ENCODE data around the gene ZNF787.

Gene ZNF787

DNA sequence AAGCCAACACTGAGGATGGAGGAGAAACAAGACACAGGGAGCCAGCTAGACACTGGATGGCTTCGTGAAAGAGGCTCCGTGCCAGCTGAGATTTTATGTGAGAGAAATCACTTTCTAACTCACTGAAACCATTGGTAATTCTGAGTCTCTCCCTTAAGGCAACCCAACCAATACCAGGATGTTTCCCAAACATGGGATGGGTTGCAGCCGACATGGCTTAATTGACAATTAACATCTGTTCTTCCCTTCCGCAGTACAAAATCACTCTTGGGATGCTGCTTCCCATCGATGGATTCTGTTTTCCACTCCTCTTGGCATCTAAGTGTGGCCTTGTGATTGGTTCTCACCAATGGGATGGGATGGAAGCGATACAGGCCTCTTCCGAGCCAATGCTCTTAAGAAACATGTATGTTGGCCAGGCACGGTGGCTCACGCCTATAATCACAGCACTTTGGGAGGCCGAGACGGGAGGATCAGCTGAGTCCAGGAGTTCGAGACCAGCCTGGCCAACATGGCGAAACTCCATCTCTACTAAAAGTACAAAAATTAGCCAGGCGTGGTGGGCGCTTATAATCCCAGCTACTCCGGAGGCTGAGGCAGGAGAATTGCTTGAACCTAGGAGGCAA lies 2.3 kb upstream of the ZNF787 start:
- in situ Hi-C loops (cut with MboI; ENCODE audit: low sequenced_read_pairs) = no loop called here

DNA sequence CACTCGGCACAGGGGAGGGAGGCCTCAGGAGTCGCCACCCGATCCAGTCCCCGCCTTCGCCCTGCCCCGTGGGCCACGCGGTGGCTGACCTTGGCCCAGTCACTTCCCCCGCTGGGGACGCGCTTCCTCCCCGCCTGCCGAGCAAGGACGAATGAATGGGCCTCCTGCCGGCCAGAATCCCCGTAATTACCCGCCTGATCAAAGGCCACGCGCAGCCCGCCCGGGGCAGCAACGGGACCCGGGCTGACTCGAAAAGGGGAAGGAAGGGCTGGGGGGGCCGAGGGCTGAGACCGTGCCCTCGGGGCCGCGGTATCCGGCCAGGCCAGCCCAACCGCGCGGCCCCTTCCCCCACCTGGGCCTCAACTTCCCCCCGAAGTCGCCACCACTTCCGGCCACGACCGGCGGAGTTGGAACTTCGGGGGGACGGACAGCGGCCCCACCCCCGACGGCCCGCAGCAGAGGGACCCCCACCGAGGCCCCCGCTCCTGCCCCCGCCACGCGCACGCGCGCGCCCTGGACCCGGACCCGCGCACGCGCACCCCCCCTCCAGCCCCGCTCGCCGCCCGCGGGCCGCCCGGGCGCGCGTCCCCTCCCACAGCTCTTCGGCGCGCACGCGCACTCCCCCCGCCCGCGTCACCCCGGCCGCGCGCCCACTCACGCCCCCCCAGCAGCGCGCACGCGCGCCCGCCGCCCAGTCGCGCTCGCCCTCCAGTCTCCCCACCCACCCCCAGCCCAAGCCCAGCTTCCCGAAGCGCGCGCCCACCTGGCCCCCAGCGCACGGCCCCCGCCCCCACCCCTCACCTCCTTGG lies 520 bp downstream of the ZNF787 start:
- in situ Hi-C loops (cut with MboI; ENCODE audit: low sequenced_read_pairs) = no loop called here

- in situ Hi-C loops (cut with MboI; ENCODE audit: low sequenced_read_pairs) = no loop called here
Observed at GRCh38 chr19:56120002-56120370, 1.1 kb downstream of the ZNF787 start.

GRCh38 chr19:56119582-56119978 lies 1.5 kb downstream of the ZNF787 start:
- in situ Hi-C loops (cut with MboI; ENCODE audit: low sequenced_read_pairs) = no loop called here

DNA sequence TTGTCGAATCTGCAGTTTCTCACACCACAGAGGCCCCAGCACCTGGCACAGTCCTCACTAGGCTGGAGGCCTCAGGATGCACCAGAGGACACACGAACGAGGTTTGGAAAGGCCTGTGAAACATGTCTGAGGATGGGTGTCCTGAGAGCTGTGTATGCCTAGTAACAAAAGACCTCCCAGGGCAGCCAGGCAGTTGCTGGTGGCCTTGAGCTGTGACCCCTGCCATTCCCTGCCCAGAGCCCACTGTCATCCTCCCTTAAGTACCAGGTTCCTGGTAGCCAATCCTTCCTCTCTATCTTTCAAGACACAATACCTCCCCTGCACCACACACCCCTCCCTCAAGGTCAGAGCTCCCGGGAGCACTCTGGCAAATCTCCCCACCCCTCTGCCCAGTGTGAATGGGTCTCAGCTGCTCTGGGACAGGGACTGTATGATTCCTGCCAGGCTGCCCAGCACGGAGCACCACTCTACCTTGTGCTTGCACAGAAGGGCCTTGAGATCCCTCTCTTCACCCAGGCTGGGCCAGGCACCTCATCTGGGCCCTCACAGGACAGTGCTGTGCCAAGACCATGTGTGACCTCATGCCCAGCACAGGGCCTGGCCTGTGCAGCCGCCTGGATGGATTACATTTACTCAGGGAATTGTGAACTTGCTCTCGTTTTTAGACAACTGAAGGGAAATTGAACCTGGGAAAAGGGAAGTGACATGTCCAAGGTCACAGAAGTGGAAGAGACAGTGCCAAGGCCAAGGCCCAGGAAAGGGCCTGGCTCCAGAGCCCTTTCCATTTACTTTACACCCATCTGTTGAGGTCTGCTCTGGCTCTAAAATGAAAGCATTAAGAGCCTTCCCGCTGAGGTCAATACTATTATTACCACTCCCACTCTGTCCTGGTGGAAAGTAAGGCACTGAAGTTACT lies 2.2 kb downstream of the ZNF787 start:
- in situ Hi-C loops (cut with MboI; ENCODE audit: low sequenced_read_pairs) = no loop called here

GRCh38 chr19:56117889-56118288 lies 3.2 kb downstream of the ZNF787 start:
- in situ Hi-C loops (cut with MboI; ENCODE audit: low sequenced_read_pairs) = no loop called here

GRCh38 chr19:56117376-56117884 lies 3.7 kb downstream of the ZNF787 start:
- in situ Hi-C loops (cut with MboI; ENCODE audit: low sequenced_read_pairs) = no loop called here

- in situ Hi-C loops (cut with MboI; ENCODE audit: low sequenced_read_pairs) = no loop called here
Observed at GRCh38 chr19:56116606-56117005, 4.5 kb downstream of the ZNF787 start.

DNA sequence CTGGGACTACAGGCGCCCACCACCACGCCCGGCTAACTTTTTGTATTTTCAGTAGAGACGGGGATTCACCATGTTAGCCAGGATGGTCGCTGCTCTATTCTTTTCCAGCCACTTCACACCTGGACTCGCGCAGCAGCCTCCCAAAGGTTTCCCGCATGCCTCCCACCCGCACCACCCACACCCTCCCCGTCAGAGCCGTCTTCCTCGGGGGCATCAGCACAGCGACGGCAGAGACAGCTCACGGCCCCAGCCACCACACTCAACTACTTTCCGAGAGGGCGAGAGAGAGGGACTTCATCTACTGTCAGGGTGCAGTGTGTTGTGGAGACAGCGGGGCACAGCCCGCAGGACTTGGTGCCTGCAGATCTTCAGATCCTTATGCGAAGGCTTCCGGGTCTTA lies 5.6 kb downstream of the ZNF787 start:
- in situ Hi-C loops (cut with MboI; ENCODE audit: low sequenced_read_pairs) = no loop called here

DNA sequence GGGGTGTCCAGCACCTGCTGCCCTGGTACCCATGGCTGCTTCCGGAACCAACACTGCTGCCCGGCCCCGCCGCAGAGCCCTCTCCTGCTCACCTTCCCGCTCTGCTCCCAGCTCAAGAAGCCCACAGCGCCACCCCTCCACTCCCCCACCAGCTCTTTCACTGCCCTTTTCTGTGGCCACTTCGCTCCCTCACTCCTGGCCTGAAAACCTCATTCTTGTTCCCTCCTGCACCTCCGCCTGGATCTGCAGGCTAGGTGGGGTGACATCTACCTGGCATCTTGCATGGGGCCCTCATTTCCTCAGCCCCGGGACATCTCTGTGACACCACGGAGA lies 6.4 kb downstream of the ZNF787 start:
- in situ Hi-C loops (cut with MboI; ENCODE audit: low sequenced_read_pairs) = no loop called here

GRCh38 chr19:56114051-56114777 lies 6.9 kb downstream of the ZNF787 start:
- in situ Hi-C loops (cut with MboI; ENCODE audit: low sequenced_read_pairs) = no loop called here

DNA sequence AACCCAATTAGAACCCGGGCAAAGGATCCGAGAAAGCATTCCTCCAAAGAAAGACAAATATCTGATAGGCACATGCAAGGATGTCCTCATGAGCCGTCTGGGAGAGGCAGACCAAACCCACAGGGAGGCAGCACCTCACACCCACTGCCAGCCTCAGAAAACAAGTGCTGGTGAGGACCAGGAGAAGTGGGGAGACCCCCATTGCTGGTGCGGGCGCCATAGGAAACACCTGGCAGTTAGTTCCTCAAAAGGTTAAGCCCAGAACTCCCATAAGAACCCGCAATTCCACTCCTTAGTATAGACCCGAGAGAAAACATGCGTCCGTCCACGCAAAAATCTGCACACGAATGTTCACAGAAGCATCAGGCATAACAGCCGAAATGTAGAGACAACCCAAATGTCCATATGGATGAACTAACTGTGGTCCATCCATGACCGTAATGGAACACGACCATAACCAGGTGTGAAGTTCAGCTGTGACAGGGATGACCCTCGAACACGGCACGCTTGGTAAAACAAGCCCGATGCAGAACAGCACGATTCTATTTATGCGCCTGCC lies 7.9 kb downstream of the ZNF787 start:
- in situ Hi-C loops (cut with MboI; ENCODE audit: low sequenced_read_pairs) = no loop called here

GRCh38 chr19:56112313-56112709 lies 8.8 kb downstream of the ZNF787 start:
- in situ Hi-C loops (cut with MboI; ENCODE audit: low sequenced_read_pairs) = no loop called here

- in situ Hi-C loops (cut with MboI; ENCODE audit: low sequenced_read_pairs) = no loop called here
Observed at GRCh38 chr19:56111601-56112312, 9.3 kb downstream of the ZNF787 start.

- in situ Hi-C loops (cut with MboI; ENCODE audit: low sequenced_read_pairs) = no loop called here
Observed at GRCh38 chr19:56110515-56111448, 10.3 kb downstream of the ZNF787 start.

DNA sequence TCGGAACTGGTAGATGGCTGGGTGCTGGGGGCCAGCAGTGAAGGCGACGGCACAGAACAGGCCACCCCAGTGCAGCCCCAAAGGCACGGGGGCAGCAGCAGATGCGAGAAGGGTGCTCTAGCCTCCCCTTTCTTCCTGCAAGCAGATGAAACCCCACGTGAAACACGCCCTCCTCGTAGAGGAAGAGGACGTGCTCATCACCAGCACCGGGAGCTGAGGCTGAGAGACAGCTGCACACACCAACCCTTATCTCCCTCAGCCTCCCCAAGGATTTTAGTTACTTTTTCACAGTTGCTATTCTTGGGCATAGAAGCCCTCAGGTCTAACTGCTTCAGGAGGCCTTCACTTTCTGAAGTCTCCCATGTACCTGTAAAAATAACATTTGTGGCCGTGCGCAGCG lies 11.9 kb downstream of the ZNF787 start:
- in situ Hi-C loops (cut with MboI; ENCODE audit: low sequenced_read_pairs) = no loop called here

- in situ Hi-C loops (cut with MboI; ENCODE audit: low sequenced_read_pairs) = no loop called here
Observed at GRCh38 chr19:56108447-56109195, 12.5 kb downstream of the ZNF787 start.
